Fibroblast of peridontal ligament (primary cell): ENCODE measurements around the gene EME1.

Experiments used
- DNase-seq: peaks from one replicate; pipeline ENCODE4 v3.0.0-alpha.2; 2010; ENCODE audit errors: extremely low read depth

Gene EME1

GRCh38 chr17:50363217-50364060, 9.6 kb upstream of the EME1 start:
- DNase-seq, result peak; percentile 48

DNA sequence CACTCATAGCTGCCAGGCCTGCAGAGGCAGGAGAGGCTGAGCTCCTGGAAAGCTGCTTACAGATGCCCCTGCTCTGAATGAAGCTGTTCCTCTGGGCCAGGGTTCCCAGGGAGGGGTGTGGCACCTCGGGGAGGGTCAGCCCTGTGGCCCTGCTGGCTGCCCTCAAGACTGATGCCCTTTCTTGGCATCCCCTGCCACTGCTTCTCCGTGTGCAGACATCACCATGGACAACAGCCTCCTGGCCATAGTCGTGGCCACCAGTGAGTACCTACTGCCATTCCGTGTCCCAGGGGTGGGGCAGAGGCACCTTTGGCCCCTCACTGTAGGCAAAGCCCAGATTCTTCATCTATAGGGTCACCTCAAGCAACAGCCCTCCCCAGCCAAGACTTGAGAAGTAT, 9.0 kb upstream of the EME1 start:
- no peak for DNase-seq

DNA sequence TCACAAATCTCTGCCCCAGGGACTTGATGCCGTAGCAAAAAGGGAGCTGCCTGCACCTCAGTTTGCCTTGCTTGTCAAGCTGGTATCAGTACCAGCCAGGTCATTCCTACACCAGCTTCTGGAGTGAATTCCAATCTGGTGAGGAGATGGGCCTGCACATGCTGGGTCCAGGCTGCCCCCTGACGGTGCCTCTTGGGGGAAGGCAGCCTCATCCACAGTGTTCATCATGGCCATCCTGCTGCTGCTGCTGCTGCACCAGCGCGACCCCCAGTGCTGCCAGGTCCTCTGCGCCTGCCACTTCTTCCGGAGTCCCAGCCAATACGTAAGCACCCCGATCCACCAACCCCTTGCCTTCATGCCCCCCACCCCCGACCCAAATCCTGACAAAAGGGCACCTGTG, 8.3 kb upstream of the EME1 start:
- DNase-seq, result peak; percentile 29

- DNase-seq, result no peak
These were observed 7.9 kb upstream of the EME1 start for GRCh38 chr17:50365165-50365564.

- DNase-seq, result no peak
These were observed 7.2 kb upstream of the EME1 start for GRCh38 chr17:50365649-50366393.

DNA sequence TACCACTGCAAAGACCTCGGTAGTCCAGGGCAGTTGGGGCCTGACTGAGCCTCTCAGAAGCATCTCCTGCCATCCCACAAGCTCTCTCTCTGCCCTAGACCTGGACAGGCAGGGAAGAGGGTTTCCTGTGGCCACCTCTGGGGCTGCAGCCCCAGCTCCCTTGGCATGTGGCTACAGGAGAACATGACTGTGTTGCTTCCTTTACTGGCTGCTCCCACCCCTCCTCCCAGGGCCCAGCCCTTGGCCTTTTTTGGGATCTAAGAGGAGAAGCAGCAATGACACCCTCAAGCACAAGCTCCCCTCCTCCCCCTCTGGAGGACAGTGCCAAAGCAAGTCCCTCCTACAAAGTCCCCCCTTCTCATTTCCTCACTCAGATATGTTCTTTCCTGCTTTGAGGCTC, 5.6 kb upstream of the EME1 start:
- DNase-seq, result no peak

GRCh38 chr17:50370052-50370451, 3.0 kb upstream of the EME1 start:
- DNase-seq, result no peak

GRCh38 chr17:50371526-50371925, 1.5 kb upstream of the EME1 start:
- DNase-seq, result no peak

DNA sequence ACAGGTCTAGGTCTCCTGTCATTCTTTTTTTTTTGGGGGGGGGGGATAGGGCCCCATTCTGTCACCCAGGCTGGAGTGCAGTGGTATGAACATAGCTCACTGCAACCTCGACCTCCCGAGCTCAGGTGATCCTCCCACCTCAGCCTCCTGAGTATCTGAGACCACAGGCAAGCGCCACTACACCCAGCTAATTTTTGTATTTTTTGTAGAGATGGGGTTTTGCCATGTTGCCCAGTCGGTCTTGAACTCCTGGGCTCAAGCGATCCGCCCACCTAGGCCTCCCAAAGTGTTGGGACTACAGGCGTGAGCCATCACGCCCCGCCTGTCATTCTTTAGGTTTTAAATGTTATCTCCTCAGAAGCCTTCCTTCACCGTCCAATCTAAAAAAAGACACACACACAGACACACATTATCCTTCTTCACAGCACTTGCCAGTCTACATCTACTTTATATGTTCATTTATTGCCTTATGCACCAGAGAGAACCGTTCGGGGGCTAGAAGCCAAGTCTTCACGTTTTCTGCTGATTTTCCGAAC, 739 bp upstream of the EME1 start:
- no peak for DNase-seq

DNA sequence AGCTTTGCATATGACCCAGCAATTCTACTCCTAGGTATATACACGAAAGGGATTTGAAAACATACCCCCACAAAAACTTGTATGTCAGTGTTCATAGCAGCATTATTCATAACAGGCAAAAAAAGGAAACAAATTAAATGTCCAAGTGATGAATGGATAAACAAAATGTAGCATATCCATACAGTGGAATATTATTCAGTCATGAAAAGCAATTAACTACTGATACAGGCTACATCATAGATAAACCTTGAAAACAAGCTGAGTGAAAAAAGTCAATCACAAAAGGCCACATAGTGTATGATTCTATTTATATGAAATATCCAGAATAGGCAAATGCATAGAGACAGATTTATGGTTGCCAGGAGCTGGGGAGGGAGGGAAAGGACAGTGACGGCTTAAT, 676 bp downstream of the EME1 start:
- no peak for DNase-seq

- DNase-seq, result no peak
These were observed 3.0 kb downstream of the EME1 start for GRCh38 chr17:50375858-50376538.

DNA sequence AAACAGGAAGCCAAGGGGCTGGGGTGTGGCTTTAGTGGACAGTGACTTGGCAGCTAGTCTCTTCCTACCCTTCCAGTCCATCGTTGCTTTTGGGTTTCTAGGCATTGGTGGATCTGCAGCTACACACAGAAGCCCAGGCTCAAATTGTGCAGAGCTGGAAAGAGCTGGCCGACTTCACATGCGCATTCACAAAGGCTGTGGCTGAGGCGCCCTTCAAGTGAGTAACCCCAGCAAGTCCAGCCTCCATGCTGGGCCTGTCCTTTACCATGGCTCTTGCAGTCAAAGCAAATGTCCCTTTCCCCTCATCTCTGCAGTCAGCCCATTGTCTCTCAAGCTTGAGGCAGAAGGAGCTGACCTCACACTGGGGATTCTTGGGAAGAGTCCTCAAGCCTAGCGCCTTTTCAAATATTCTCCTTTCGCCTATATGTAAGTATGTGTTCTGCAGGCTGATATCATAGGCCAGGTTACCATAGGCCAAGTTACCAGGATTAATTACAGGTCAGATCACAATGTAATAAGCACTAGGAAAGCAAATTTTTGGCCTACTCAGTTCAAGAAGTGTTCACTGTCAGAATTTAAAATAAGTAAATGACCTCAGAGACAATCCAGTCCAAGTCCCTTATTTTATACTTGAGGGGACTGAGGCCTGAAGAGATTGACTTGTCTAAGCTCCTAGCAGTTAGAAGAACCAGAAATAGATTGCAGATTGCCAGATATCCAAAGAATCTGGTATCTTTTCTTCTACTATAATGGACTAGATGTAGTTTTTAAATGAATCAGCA, 6.5 kb downstream of the EME1 start:
- no peak for DNase-seq

DNA sequence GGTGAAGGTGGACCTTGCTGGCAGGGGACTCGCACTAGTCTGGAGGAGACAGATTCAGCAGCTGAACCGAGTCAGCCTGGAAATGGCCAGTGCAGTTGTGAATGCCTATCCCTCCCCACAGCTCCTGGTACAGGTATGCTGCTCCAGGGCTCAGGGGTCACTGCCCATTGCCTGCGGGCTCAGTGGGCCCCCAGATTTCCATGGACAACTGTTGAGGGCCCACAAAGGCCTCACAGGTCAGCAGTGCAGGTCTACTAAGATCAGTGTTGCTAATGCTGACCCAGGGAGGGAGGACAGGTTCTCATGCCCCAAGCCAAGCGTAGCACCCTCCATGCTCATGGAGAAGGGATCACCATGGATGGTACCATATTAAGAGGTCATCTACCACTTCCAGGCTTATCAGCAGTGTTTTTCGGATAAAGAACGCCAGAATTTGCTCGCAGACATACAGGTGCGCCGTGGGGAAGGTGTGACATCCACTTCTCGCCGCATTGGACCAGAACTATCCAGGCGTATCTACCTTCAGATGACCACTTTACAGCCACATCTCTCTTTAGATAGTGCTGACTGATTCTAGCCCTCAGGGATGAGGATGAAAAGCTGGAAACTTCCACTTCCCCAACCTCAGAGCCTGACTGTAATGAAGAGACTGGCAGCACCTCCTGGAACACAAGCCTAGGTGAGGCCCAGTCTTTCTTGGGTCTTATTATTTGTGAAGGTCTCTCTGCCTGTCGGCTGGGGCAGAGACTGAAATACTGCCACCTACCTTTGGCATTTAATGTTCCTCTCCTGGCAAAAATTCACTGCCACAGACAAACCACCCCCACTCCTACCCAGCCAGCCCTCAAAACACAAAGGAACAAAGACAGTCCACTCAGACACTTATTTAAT, 7.6 kb downstream of the EME1 start:
- no peak for DNase-seq

DNA sequence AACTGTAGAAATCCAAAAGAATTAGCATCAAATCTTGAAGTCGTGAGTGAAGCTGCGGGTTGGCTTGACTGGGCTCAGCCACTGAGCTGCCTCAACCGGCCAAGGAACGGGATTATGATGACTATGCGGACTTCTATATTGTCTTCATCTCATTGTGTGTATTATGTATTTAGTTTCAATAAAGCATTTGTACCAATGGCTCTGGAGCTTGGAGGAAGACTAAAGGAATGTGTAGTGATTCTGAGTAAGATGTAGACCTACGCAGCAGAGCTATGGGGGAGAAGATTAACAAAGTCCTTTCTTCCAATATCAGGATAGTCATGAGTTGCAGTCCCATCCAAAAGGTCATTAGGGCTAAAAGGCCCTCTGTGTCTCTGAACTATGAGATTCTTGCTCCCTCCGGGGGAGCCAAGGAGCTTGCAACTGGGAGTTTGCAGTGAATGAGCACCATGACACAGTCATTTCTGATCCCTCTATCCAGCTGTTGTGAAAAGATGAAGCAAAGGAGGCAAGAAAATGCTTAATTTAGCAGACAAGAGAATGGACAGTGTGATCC, 8.3 kb downstream of the EME1 start:
- DNase-seq, result no peak

GRCh38 chr17:50381920-50382319, 8.9 kb downstream of the EME1 start:
- peak; percentile 51 for DNase-seq

- DNase-seq, result no peak
These were observed 9.9 kb downstream of the EME1 start for GRCh38 chr17:50382931-50383330.

DNA sequence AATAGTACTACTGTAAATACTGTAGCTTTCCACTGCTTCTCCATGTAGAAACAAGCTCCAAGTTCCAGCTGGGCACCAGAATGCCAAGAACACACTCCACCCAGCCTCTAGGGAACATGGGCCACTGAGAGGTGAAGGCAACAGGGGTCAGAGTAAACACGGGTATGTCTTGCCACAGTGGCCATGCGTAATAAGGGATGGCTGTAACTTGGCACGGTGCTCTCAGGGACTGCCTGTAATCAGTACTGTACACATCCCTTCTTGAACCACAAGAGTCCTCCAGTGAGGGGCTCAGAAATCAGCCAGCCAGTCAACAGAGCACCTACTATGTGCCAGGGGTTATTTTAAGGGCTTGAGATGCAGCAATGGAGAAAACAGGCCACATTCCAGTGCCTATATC, 13.5 kb downstream of the EME1 start:
- DNase-seq, result peak; percentile 39

DNA sequence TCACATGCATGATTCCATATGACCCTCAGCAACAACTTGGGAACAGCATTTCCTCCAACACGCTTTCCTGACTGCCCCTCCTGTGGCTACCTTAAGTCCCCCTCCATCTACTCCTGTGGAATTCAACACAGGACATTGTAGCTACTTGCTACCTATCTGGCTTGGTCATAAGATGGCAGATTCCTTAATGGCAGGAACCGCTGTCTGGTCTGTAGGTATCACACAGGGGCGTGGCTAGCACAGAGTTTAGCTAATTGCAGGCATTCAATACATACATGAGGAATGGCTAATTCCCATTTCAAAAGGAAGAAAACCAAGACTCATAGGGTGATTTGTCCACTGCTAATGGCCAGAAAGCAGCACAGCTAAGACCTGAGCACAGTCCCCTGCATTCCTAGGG, 15.7 kb downstream of the EME1 start:
- DNase-seq, result no peak

DNA sequence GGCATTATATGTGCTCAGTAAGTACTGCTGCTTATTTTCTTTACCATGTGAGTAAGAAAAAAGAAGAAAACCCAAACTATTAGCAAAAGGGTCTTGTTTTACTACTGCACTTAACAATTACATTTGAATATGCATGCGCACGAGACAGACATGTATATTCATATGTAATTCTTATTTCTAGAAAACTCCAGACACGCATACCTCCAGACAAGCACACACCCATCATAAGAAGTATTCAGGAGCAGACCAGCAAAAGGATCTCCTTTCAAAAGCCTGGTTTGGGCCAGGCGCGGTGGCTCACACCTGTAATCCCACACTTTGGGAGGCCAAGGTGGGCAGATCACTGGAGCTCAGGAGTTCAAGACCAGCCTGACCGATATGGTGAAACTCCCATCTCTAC, 16.5 kb downstream of the EME1 start:
- no peak for DNase-seq

- DNase-seq, result no peak
These were observed 19.6 kb downstream of the EME1 start for GRCh38 chr17:50392621-50393020.
